GM23338 (cell line): Measurements from ENCODE around the gene NCDN. TPM values are rescaled to one million over a fixed set of nuclear protein-coding genes. Genes with fewer than 3 reads are reported as not detected.
A peak's percentile ranks its signal among the peaks of the same experiment; 100 is the strongest.

Experiments used
- ATAC-seq: fragments of 200-7000 bp; cut with Tn5 transposase; 3 replicates; pipeline ENCODE4 v1.9.1; 2020
- DNase-seq: peaks from one replicate; pipeline ENCODE4 v3.0.0-alpha.2; 2015; ENCODE audit warnings: low spot score
- H2AFZ ChIP-seq: fragments of 200-600 bp; sonication (generic); 2 replicates; pipeline ENCODE4 v1.8.0; 2016; ENCODE audit warnings: antibody characterized with exemption, mild to moderate bottlenecking, moderate library complexity
- H3F3A ChIP-seq: fragments of 200-600 bp; sonication (generic); replicated peaks from 2 replicates; pipeline ENCODE4 v1.8.0; 2017; ENCODE audit warnings: antibody characterized with exemption, mixed run types, low read depth
- H3K27ac ChIP-seq: fragments of 200-600 bp; sonication (generic); 2 replicates; pipeline ENCODE4 v1.6.1; 2016; ENCODE audit warnings: low read depth
- H3K27me3 ChIP-seq: fragments of 200-600 bp; sonication (generic); 2 replicates; pipeline ENCODE4 v1.8.0; 2016; ENCODE audit warnings: mild to moderate bottlenecking, mixed run types, moderate library complexity; ENCODE audit not compliant: insufficient read depth
- H3K36me3 ChIP-seq: fragments of 200-600 bp; sonication (generic); 2 replicates; pipeline ENCODE4 v1.8.0; 2016; ENCODE audit warnings: mild to moderate bottlenecking; ENCODE audit not compliant: insufficient read depth
- H3K4me1 ChIP-seq: fragments of 200-600 bp; sonication (generic); 2 replicates; pipeline ENCODE4 v1.8.0; 2016; ENCODE audit warnings: mild to moderate bottlenecking, moderate library complexity; ENCODE audit not compliant: insufficient read depth
- H3K4me2 ChIP-seq: fragments of 200-600 bp; sonication (generic); 2 replicates; pipeline ENCODE4 v1.7.1; 2017; ENCODE audit warnings: mixed run types
- H3K4me3 ChIP-seq: fragments of 200-600 bp; sonication (generic); 2 replicates; pipeline ENCODE4 v1.6.1; 2016; ENCODE audit warnings: mixed run types
- H3K79me2 ChIP-seq: fragments of 200-600 bp; sonication (generic); replicated peaks from 2 replicates; pipeline ENCODE4 v1.8.0; 2017; ENCODE audit warnings: mild to moderate bottlenecking; ENCODE audit not compliant: insufficient read depth
- H3K9me2 ChIP-seq: fragments of 200-600 bp; sonication (generic); 2 replicates; pipeline ENCODE4 v1.8.0; 2017; ENCODE audit not compliant: insufficient read depth
- H4K20me1 ChIP-seq: fragments of 200-600 bp; sonication (generic); replicated peaks from 2 replicates; pipeline ENCODE4 v1.8.0; 2017; ENCODE audit warnings: mild to moderate bottlenecking; ENCODE audit not compliant: insufficient read depth
- H3K27ac Mint-ChIP-seq: 2 replicates; pipeline ENCODE4 v1.8.0; 2020; ENCODE audit warnings: inconsistent platforms, mild to moderate bottlenecking, moderate library complexity, mixed read lengths
- H3K27me3 Mint-ChIP-seq: 3 replicates; pipeline ENCODE4 v1.8.0; 2022; ENCODE audit warnings: low read depth, mild to moderate bottlenecking, moderate library complexity, mixed read lengths, inconsistent platforms; ENCODE audit not compliant: insufficient read depth, poor library complexity
- H3K36me3 Mint-ChIP-seq: 3 replicates; pipeline ENCODE4 v1.8.0; 2021; ENCODE audit warnings: low read depth, mild to moderate bottlenecking, inconsistent platforms, moderate library complexity, mixed read lengths
- H3K4me1 Mint-ChIP-seq: 3 replicates; pipeline ENCODE4 v1.8.0; 2020; ENCODE audit warnings: mild to moderate bottlenecking, inconsistent platforms, mixed read lengths
- H3K4me3 Mint-ChIP-seq: 3 replicates; pipeline ENCODE4 v1.8.0; 2021; ENCODE audit warnings: moderate library complexity, mild to moderate bottlenecking, inconsistent platforms, mixed read lengths
- H3K9me3 Mint-ChIP-seq: 3 replicates; pipeline ENCODE4 v1.8.0; 2020; ENCODE audit warnings: moderate library complexity, mild to moderate bottlenecking, inconsistent platforms, mixed read lengths
- CREB1 ChIP-seq: fragments of 250-450 bp; sonication (Bioruptor Pico); IDR thresholded peaks from 2 replicates; pipeline ENCODE4 v1.5.0; 2020; ENCODE audit warnings: low read depth, mild to moderate bottlenecking, moderate library complexity
- CTCF ChIP-seq, 2 experiments: fragments of 200-600 bp in 1 of 2; sonication (generic) in 1 of 2; conservative IDR thresholded peaks; 2 replicates each; pipeline versions ENCODE4 v1.5.1 to v1.6.1; 2016 to 2017; ENCODE audit warnings: antibody characterized with exemption in 2 of 2, low read depth in 2 of 2, mild to moderate bottlenecking in 2 of 2, moderate library complexity in 1 of 2
- ETS1 ChIP-seq: IDR thresholded peaks from 2 replicates; pipeline ENCODE4 v1.6.1; 2016; ENCODE audit warnings: antibody characterized with exemption
- EZH2 ChIP-seq: fragments of 200-600 bp; sonication (generic); IDR thresholded peaks from one replicate; pipeline ENCODE4 v1.8.0; 2017; ENCODE audit warnings: antibody characterized with exemption, mild to moderate bottlenecking, low read depth; ENCODE audit not compliant: unreplicated experiment
- EZH2phosphoT487 ChIP-seq: fragments of 200-600 bp; sonication (generic); IDR thresholded peaks from one replicate; pipeline ENCODE4 v1.8.1; 2018; ENCODE audit warnings: antibody characterized with exemption; ENCODE audit not compliant: unreplicated experiment
- JUNB ChIP-seq: IDR thresholded peaks from one replicate; pipeline ENCODE4 v1.6.1; 2016; ENCODE audit warnings: antibody characterized with exemption; ENCODE audit not compliant: unreplicated experiment
- NANOG ChIP-seq: IDR thresholded peaks from 2 replicates; pipeline ENCODE4 v1.6.1; 2016; ENCODE audit warnings: antibody characterized with exemption, borderline replicate concordance
- POLR2AphosphoS5 ChIP-seq: IDR thresholded peaks from 2 replicates; pipeline ENCODE4 v1.6.1; 2016; ENCODE audit warnings: antibody characterized with exemption, low read depth
- REST ChIP-seq: IDR thresholded peaks from one replicate; pipeline ENCODE4 v1.6.1; 2018; ENCODE audit warnings: antibody characterized with exemption; ENCODE audit not compliant: unreplicated experiment
- STAT1 ChIP-seq: IDR thresholded peaks from one replicate; pipeline ENCODE4 v1.6.1; 2016; ENCODE audit warnings: antibody characterized with exemption; ENCODE audit not compliant: unreplicated experiment
- ZNF114 ChIP-seq: fragments of 250-450 bp; sonication (Bioruptor Pico); IDR thresholded peaks from 2 replicates; pipeline ENCODE4 v1.5.0; 2020; ENCODE audit warnings: mild to moderate bottlenecking, moderate library complexity
- ZNF331 ChIP-seq: fragments of 250-450 bp; sonication (Bioruptor Pico); IDR thresholded peaks from 2 replicates; pipeline ENCODE4 v1.5.0; 2020; ENCODE audit warnings: low read depth, mild to moderate bottlenecking, moderate library complexity
- ZNF462 ChIP-seq: fragments of 250-450 bp; sonication (Bioruptor Pico); IDR thresholded peaks from 2 replicates; pipeline ENCODE4 v1.5.0; 2020; ENCODE audit warnings: mild to moderate bottlenecking, moderate library complexity
- polyA plus RNA-seq: library from polyadenylated mRNA; unstranded; fragments of >200 nt; fragmentation: Nextera tagmentation; extraction: Ambion mirVana; gene quantifications from 2 replicates; pipeline ENCODE4 v1.2.1, GENCODE V29; 2016
- total RNA-seq: library from RNA; depleted of rRNA; stranded (reverse); fragments of >200 nt; shearing (Covaris generic); gene quantifications from 2 replicates; pipeline ENCODE4 v1.2.3, GENCODE V29; 2014

The NCDN gene
- total and polyA plus RNA-seq, 2 experiments from 2014 or later, result 13.2 to 44.2 TPM

- Histone ChIP-seq H3K4me2 (no peak overlapping the region), H3K36me3 (peaks cover 7% of the 10 kb centered on the region), H2AFZ (no peak overlapping the region), H3K27ac (no peak overlapping the region), H3F3A (no peaks in the 10 kb centered on the region), H3K9me2 (no peaks in the 10 kb centered on the region), H3K79me2 (peaks cover 60% of the 10 kb centered on the region), H3K4me1 (peaks cover 47% of the 10 kb centered on the region), H3K27me3 (no peaks in the 10 kb centered on the region), H3K4me3 (no peak overlapping the region), H4K20me1 (no peaks in the 10 kb centered on the region)
- Mint-ChIP-seq H3K27ac (peak overlapping the region; percentile 68), H3K4me3 (no peak overlapping the region), H3K9me3 (peaks cover 22% of the 10 kb centered on the region; the same call in 2 of the 3 replicates), H3K36me3 (peaks cover 51% of the 10 kb centered on the region), H3K27me3 (no peaks in the 10 kb centered on the region), H3K4me1 (peaks cover 40% of the 10 kb centered on the region)
- TF ChIP-seq EZH2phosphoT487 (no peak), POLR2AphosphoS5 (no peak), NANOG (no peak), JUNB (no peak), ZNF114 (no peak), CREB1 (CRISPR knock-in tag) (no peak), ZNF331 (no peak), ETS1 (no peak), CTCF (conservative IDR thresholded peaks at IDR 0.05; ENCODE audit: low read depth in 2 of 2) (no peak), ZNF462 (CRISPR knock-in tag) (no peak), STAT1 (no peak), REST (no peak), EZH2 (no peak)
- no peak for ATAC-seq
- no peak for DNase-seq
Measured at GRCh38 chr1:35533586-35533985, 24.0 kb upstream of the NCDN start.
